ENCODE results near the gene FBRS.
A peak's percentile ranks its signal among the peaks of the same experiment; 100 is the strongest.
"Not testable (repeated sequence)": the region's sequence is repeated elsewhere in the genome, so short reads cannot be mapped to it uniquely, and the experiment has no call there.

FBRS gene

GRCh38 chr16:30694926-30695693, 36.9 kb downstream of the FBRS start (continued):
- no peak for TF ChIP-seq ZFP3 (CRISPR knock-in tag; IDR thresholded peaks at IDR 0.05)
- no peak for TF ChIP-seq ZNF8 (CRISPR knock-in tag; IDR thresholded peaks at IDR 0.05)
- no peak for TF ChIP-seq ARNTL (CRISPR knock-in tag; IDR thresholded peaks at IDR 0.05; ENCODE audit: borderline replicate concordance, low read depth)
- TF ChIP-seq GLIS3 (CRISPR knock-in tag; IDR thresholded peaks at IDR 0.05): no peak
- TF ChIP-seq ZC3H10 (CRISPR knock-in tag; IDR thresholded peaks at IDR 0.05): no peak
- no peak for TF ChIP-seq TCF4 (CRISPR knock-in tag; IDR thresholded peaks at IDR 0.05; ENCODE audit: borderline replicate concordance)

GRCh38 chr16:30696646-30697045, 38.4 kb downstream of the FBRS start:
- ATAC-seq: not testable (repeated sequence)

- ATAC-seq: peak; percentile 93
- TF ChIP-seq ZNF565 (CRISPR knock-in tag; conservative IDR thresholded peaks at IDR 0.05; ENCODE audit: low read depth) (no peak), ISL1 (CRISPR knock-in tag; IDR thresholded peaks at IDR 0.05) (no peak), ARNTL (CRISPR knock-in tag; IDR thresholded peaks at IDR 0.05; ENCODE audit: borderline replicate concordance, low read depth) (no peak), SNAI2 (CRISPR knock-in tag; IDR thresholded peaks at IDR 0.05) (no peak), OSR1 (CRISPR knock-in tag; IDR thresholded peaks at IDR 0.05) (no peak), PPARA (CRISPR knock-in tag; IDR thresholded peaks at IDR 0.05; ENCODE audit: borderline replicate concordance) (no peak), BACH2 (CRISPR knock-in tag; IDR thresholded peaks at IDR 0.05; ENCODE audit: borderline replicate concordance) (no peak), ZFP3 (CRISPR knock-in tag; IDR thresholded peaks at IDR 0.05) (no peak), GLIS3 (CRISPR knock-in tag; IDR thresholded peaks at IDR 0.05) (no peak; the same call in 1 of the 2 replicates), TSHZ2 (CRISPR knock-in tag; IDR thresholded peaks at IDR 0.05) (no peak), ESRRG (CRISPR knock-in tag; IDR thresholded peaks at IDR 0.05) (no peak), ZC3H10 (CRISPR knock-in tag; IDR thresholded peaks at IDR 0.05) (no peak), TOX (CRISPR knock-in tag; IDR thresholded peaks at IDR 0.05; ENCODE audit: borderline replicate concordance) (no peak), RARB (CRISPR knock-in tag; IDR thresholded peaks at IDR 0.05) (no peak), ZNF8 (CRISPR knock-in tag; IDR thresholded peaks at IDR 0.05) (no peak), ZFP30 (CRISPR knock-in tag; IDR thresholded peaks at IDR 0.05) (no peak), CREB5 (CRISPR knock-in tag; IDR thresholded peaks at IDR 0.05; ENCODE audit: low read depth) (no peak), POU6F1 (CRISPR knock-in tag; IDR thresholded peaks at IDR 0.05; ENCODE audit: borderline replicate concordance, low read depth) (no peak), TCF4 (CRISPR knock-in tag; IDR thresholded peaks at IDR 0.05; ENCODE audit: borderline replicate concordance) (no peak), CSRNP3 (CRISPR knock-in tag; IDR thresholded peaks at IDR 0.05) (no peak)
Measured at GRCh38 chr16:30697264-30698138, 39.3 kb downstream of the FBRS start.

Data from SK-N-SH treated with all-trans-retinoic acid at 6 μM for 48 hours (cell line).